Activated T-helper 17 cell treated with anti-CD3 and anti-CD28 coated beads, Interleukin-2, amount 50 U/mL, for 72 hours (primary cell): Measurements from ENCODE around the gene MFRP. TPM values are rescaled to one million over a fixed set of nuclear protein-coding genes. Genes with fewer than 3 reads are reported as not detected.

ENCODE experiments used
- ATAC-seq: fragments of 150-1000 bp; cut with Tn5 transposase; replicated peaks from 2 replicates; pipeline ENCODE4 v1.10.0; 2021; ENCODE audit warnings: mild to moderate bottlenecking, moderate library complexity
- H3K27ac Mint-ChIP-seq: one replicate; pipeline ENCODE4 v1.8.0; 2022; ENCODE audit warnings: mixed read lengths
- H3K27me3 Mint-ChIP-seq: one replicate; pipeline ENCODE4 v1.8.0; 2022; ENCODE audit warnings: mixed read lengths
- H3K36me3 Mint-ChIP-seq: one replicate; pipeline ENCODE4 v1.8.0; 2022; ENCODE audit warnings: low read depth, mild to moderate bottlenecking, mixed read lengths
- H3K4me1 Mint-ChIP-seq: one replicate; pipeline ENCODE4 v1.8.0; 2022; ENCODE audit warnings: mixed read lengths
- H3K4me3 Mint-ChIP-seq: one replicate; pipeline ENCODE4 v1.8.0; 2022; ENCODE audit warnings: mild to moderate bottlenecking, mixed read lengths
- H3K9me3 Mint-ChIP-seq: one replicate; pipeline ENCODE4 v1.8.0; 2022; ENCODE audit warnings: mixed read lengths
- total RNA-seq, 2 donors: library from RNA; stranded (reverse); gene quantifications; one replicate each; pipeline ENCODE4 v1.2.3, GENCODE V29; 2022

The MFRP gene
- total RNA-seq, 2 donors from 2014 or later = not detected

DNA sequence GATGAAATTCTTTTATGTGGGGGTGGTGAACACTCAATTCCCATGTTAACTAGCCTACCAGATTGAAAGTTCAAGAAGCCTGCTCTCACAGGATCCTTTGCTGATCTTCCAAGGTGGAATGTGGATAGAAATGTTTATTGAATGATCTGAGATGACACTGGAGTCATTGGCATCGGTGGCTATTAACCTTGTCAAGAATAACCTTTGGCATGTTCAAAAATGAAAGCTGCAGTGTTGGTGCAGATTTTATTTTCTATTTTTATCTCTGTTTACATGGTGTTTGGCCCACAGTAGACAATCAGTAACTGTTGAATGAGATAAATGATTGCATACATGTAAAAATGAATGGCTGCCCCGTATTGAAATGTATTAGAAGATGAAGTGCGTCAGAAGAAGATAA, 48.6 kb downstream of the MFRP start:
- H3K36me3 Mint-ChIP-seq = peaks cover 86% of the 10 kb centered on the region
- no peak overlapping the region for H3K4me3 Mint-ChIP-seq
- H3K27ac Mint-ChIP-seq = no peak overlapping the region
- H3K27me3 Mint-ChIP-seq = no peaks in the 10 kb centered on the region
- H3K4me1 Mint-ChIP-seq = no peaks in the 10 kb centered on the region
- no peak for ATAC-seq
- no peaks in the 10 kb centered on the region for H3K9me3 Mint-ChIP-seq

GRCh38 chr11:119295178-119295577, 51.3 kb downstream of the MFRP start:
- H3K4me3 Mint-ChIP-seq = no peak overlapping the region
- H3K36me3 Mint-ChIP-seq = peaks cover 82% of the 10 kb centered on the region
- H3K27ac Mint-ChIP-seq = no peak overlapping the region
- ATAC-seq = no peak
- H3K4me1 Mint-ChIP-seq = no peaks in the 10 kb centered on the region
- H3K9me3 Mint-ChIP-seq = no peaks in the 10 kb centered on the region
- no peaks in the 10 kb centered on the region for H3K27me3 Mint-ChIP-seq

GRCh38 chr11:119293461-119293860, 53.0 kb downstream of the MFRP start:
- no peaks in the 10 kb centered on the region for H3K4me1 Mint-ChIP-seq
- H3K4me3 Mint-ChIP-seq = no peak overlapping the region
- H3K36me3 Mint-ChIP-seq = peaks cover 81% of the 10 kb centered on the region
- H3K27me3 Mint-ChIP-seq = no peaks in the 10 kb centered on the region
- no peak overlapping the region for H3K27ac Mint-ChIP-seq
- ATAC-seq = no peak
- no peaks in the 10 kb centered on the region for H3K9me3 Mint-ChIP-seq

GRCh38 chr11:119290894-119291497, 55.5 kb downstream of the MFRP start:
- H3K9me3 Mint-ChIP-seq = no peaks in the 10 kb centered on the region

More at GRCh38 chr11:119290894-119291497, 55.5 kb downstream of the MFRP start:
- H3K4me1 Mint-ChIP-seq = no peaks in the 10 kb centered on the region
- H3K4me3 Mint-ChIP-seq = no peak overlapping the region
- no peak for ATAC-seq
- H3K27me3 Mint-ChIP-seq = no peaks in the 10 kb centered on the region
- H3K27ac Mint-ChIP-seq = no peak overlapping the region
- H3K36me3 Mint-ChIP-seq = peaks cover 81% of the 10 kb centered on the region

Other genes with a start within 250 kb of the MFRP start
- gene DPAGT1, start 244.9 kb downstream of the MFRP start, total RNA-seq = 10 to 100 TPM; 57.6 to 85.7 TPM
- 10 to 100 TPM; 16.5 to 26.4 TPM for gene C2CD2L, start 239.4 kb downstream of the MFRP start, total RNA-seq
- 10 to 100 TPM; 41.6 to 47.5 TPM for gene HINFP, start 225.1 kb downstream of the MFRP start, total RNA-seq
- gene ABCG4, start 197.7 kb downstream of the MFRP start, total RNA-seq = not detected
- 10 to 100 TPM in 1 of 2 donors, 1 to 10 TPM in 1; 9.7 to 10.3 TPM for gene NLRX1, start 178.0 kb downstream of the MFRP start, total RNA-seq
- gene NHERF4, start 161.2 kb downstream of the MFRP start, total RNA-seq = under 1 TPM in 1 of 2 donors, not detected in 1; 0.19 TPM
- gene CBL, start 140.4 kb downstream of the MFRP start, total RNA-seq = 10 to 100 TPM; 35.9 to 41.7 TPM
- gene MCAM, start 29.6 kb downstream of the MFRP start, total RNA-seq = 10 to 100 TPM in 1 of 2 donors, 1 to 10 TPM in 1; 8.2 to 31.1 TPM
- gene RNF26, start 12.2 kb downstream of the MFRP start, total RNA-seq = 10 to 100 TPM; 23.7 to 32.6 TPM
- gene C1QTNF5, start 5.8 kb downstream of the MFRP start, total RNA-seq = not detected
- gene USP2, start 35.0 kb upstream of the MFRP start, total RNA-seq = 1 to 10 TPM in 1 of 2 donors, under 1 TPM in 1; 0.52 to 1.3 TPM
- gene THY1, start 76.5 kb upstream of the MFRP start, total RNA-seq = 1 to 10 TPM; 1.1 to 4.7 TPM